ENCODE results near the gene SHKBP1. TPM values are rescaled to one million over a fixed set of nuclear protein-coding genes. Genes with fewer than 3 reads are reported as not detected.

Gene SHKBP1
- total and polyA plus RNA-seq, 9 of the 15 experiments (the other 6 are each of a cell fraction or from before 2014, with no cell fraction given), result 1.2 to 58.1 (median 22.3) TPM

GRCh38 chr19:40598121-40598917 lies 21.6 kb downstream of the SHKBP1 start (continued):
- TF ChIP-seq E2F8 (IDR thresholded peaks at IDR 0.05; ENCODE audit: low read depth, partially characterized antibody) (no peak), CBFB (CRISPR knock-in tag; IDR thresholded peaks at IDR 0.05) (no peak), MEIS2 (IDR thresholded peaks at IDR 0.05; ENCODE audit: partially characterized antibody) (no peak), ZNF311 (CRISPR knock-in tag; IDR thresholded peaks at IDR 0.05) (no peak), FOXA1 (IDR thresholded peaks at IDR 0.05; ENCODE audit: borderline replicate concordance) (no peak), ZNF143 (CRISPR knock-in tag; IDR thresholded peaks at IDR 0.05) (no peak), SRSF1 (IDR thresholded peaks at IDR 0.05; ENCODE audit: low read depth, low read length) (no peak), GABPB1 (CRISPR knock-in tag; IDR thresholded peaks at IDR 0.05) (peak; percentile 62; the same call in 1 of the 2 replicates), HLTF (IDR thresholded peaks at IDR 0.05) (peak; percentile 13; the same call in 1 of the 2 replicates), ATF4 (CRISPR knock-in tag; IDR thresholded peaks at IDR 0.05) (no peak)
- TF ChIP-seq, protein P1, sequence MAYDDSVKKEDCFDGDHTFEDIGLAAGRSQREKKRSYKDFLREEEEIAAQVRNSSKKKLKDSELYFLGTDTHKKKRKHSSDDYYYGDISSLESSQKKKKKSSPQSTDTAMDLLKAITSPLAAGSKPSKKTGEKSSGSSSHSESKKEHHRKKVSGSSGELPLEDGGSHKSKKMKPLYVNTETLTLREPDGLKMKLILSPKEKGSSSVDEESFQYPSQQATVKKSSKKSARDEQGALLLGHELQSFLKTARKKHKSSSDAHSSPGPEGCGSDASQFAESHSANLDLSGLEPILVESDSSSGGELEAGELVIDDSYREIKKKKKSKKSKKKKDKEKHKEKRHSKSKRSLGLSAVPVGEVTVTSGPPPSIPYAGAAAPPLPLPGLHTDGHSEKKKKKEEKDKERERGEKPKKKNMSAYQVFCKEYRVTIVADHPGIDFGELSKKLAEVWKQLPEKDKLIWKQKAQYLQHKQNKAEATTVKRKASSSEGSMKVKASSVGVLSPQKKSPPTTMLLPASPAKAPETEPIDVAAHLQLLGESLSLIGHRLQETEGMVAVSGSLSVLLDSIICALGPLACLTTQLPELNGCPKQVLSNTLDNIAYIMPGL (CRISPR knock-in tag; IDR thresholded peaks at IDR 0.05), result peak; percentile 74
- TF ChIP-seq, protein P2, sequence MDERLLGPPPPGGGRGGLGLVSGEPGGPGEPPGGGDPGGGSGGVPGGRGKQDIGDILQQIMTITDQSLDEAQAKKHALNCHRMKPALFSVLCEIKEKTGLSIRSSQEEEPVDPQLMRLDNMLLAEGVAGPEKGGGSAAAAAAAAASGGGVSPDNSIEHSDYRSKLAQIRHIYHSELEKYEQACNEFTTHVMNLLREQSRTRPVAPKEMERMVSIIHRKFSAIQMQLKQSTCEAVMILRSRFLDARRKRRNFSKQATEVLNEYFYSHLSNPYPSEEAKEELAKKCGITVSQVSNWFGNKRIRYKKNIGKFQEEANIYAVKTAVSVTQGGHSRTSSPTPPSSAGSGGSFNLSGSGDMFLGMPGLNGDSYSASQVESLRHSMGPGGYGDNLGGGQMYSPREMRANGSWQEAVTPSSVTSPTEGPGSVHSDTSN (CRISPR knock-in tag; IDR thresholded peaks at IDR 0.05; ENCODE audit: low read depth), result no peak
- TF ChIP-seq, protein P2 (tag; conservative IDR thresholded peaks at IDR 0.05; ENCODE audit: low read depth), result no peak
- TF ChIP-seq, protein P3, sequence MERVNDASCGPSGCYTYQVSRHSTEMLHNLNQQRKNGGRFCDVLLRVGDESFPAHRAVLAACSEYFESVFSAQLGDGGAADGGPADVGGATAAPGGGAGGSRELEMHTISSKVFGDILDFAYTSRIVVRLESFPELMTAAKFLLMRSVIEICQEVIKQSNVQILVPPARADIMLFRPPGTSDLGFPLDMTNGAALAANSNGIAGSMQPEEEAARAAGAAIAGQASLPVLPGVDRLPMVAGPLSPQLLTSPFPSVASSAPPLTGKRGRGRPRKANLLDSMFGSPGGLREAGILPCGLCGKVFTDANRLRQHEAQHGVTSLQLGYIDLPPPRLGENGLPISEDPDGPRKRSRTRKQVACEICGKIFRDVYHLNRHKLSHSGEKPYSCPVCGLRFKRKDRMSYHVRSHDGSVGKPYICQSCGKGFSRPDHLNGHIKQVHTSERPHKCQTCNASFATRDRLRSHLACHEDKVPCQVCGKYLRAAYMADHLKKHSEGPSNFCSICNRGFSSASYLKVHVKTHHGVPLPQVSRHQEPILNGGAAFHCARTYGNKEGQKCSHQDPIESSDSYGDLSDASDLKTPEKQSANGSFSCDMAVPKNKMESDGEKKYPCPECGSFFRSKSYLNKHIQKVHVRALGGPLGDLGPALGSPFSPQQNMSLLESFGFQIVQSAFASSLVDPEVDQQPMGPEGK (CRISPR knock-in tag; IDR thresholded peaks at IDR 0.05; ENCODE audit: borderline replicate concordance), result no peak
- TF ChIP-seq, protein P4, sequence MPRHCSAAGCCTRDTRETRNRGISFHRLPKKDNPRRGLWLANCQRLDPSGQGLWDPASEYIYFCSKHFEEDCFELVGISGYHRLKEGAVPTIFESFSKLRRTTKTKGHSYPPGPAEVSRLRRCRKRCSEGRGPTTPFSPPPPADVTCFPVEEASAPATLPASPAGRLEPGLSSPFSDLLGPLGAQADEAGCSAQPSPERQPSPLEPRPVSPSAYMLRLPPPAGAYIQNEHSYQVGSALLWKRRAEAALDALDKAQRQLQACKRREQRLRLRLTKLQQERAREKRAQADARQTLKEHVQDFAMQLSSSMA (CRISPR knock-in tag; IDR thresholded peaks at IDR 0.05), result no peak

Measured in K562 (cell line).